ENCODE data around the gene RC3H2.
A peak's percentile ranks its signal among the peaks of the same experiment; 100 is the strongest.
"Not testable (repeated sequence)": the region's sequence is repeated elsewhere in the genome, so short reads cannot be mapped to it uniquely, and the experiment has no call there.

The RC3H2 gene

DNA sequence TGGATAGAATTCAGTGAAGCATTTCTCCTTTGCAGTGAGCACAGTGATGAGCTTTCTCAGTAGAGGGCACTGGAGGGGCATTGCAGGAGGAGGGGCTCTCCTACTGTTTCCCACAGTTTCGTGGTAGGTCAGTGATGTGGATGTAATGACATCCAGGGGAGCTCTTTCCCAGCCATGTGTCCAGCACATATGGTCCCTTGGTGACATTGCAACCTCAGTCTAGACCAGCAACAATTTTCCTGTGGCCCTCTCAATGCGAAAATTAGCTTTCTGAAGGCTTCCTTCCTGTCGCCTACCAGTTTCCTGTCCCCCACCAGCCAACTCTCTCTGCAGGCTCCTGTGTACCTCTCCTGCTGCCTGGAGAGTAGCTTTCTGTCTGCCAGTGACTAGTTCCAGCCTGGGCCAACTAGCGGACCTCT lies 69.8 kb downstream of the RC3H2 start:
- H3K27me3 ChIP-seq (ENCODE audit: insufficient read depth, low read depth, severe bottlenecking), result no peaks in the 10 kb centered on the region
- H3K27ac ChIP-seq, result no peak overlapping the region
- no peaks in the 10 kb centered on the region for H3K36me3 ChIP-seq
- TF ChIP-seq, protein P1, sequence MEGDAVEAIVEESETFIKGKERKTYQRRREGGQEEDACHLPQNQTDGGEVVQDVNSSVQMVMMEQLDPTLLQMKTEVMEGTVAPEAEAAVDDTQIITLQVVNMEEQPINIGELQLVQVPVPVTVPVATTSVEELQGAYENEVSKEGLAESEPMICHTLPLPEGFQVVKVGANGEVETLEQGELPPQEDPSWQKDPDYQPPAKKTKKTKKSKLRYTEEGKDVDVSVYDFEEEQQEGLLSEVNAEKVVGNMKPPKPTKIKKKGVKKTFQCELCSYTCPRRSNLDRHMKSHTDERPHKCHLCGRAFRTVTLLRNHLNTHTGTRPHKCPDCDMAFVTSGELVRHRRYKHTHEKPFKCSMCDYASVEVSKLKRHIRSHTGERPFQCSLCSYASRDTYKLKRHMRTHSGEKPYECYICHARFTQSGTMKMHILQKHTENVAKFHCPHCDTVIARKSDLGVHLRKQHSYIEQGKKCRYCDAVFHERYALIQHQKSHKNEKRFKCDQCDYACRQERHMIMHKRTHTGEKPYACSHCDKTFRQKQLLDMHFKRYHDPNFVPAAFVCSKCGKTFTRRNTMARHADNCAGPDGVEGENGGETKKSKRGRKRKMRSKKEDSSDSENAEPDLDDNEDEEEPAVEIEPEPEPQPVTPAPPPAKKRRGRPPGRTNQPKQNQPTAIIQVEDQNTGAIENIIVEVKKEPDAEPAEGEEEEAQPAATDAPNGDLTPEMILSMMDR (IDR thresholded peaks at IDR 0.05; ENCODE audit: low read depth, low read length), result peak; percentile 55; the same call in 1 of the 2 replicates
- no peaks in the 10 kb centered on the region for H3K9me3 ChIP-seq (ENCODE audit: severe bottlenecking)
- peak; percentile 37 for DNase-seq
- no peak overlapping the region for H3K4me3 ChIP-seq (ENCODE audit: low read depth, low read length)

DNA sequence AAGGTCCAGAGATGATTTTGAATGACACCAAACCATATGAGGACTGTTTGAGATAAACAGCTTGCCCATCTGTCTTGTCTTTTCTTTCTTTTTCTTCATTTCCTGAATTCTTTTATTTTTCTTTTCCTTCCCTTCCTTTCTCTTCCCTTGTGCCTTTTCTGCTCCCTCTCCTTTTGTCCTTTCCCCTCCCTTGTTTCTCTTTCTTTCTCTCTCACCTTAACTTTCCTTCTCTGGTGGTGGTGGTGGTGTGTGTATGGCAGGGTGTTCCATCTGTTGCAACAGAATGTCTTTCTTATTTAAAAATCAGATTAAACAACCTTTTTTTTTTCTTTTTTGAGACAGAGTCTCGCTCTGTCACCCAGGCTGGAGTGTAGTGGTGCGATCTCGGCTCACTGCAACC lies 73.0 kb downstream of the RC3H2 start:
- Histone ChIP-seq H3K4me3 (ENCODE audit: low read depth, low read length) (no peak overlapping the region), H3K27ac (no peak overlapping the region), H3K27me3 (ENCODE audit: insufficient read depth, low read depth, severe bottlenecking) (no peaks in the 10 kb centered on the region), H3K9me3 (ENCODE audit: severe bottlenecking) (no peaks in the 10 kb centered on the region), H3K36me3 (no peaks in the 10 kb centered on the region)
- DNase-seq, result no peak
- TF ChIP-seq, protein P1 (IDR thresholded peaks at IDR 0.05; ENCODE audit: low read depth, low read length), result no peak

DNA sequence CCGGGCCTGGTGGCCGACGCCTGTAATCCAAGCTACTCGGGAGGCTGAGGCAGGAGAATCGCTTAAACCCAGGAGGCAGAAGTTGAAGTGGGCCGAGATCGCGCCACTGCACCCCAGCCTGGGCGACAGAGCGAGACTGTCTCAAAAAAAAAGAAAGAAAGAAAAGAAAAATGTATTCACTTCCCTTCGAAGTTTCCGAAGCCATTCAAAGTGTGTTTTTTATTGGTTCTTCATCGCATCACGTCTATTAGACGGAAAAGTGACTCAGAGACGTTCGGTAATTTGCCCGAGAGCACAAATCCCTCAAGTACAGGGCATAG lies 76.2 kb downstream of the RC3H2 start:
- peak overlapping the region; percentile 85 for H3K4me3 ChIP-seq (ENCODE audit: low read depth, low read length)
- H3K27me3 ChIP-seq (ENCODE audit: insufficient read depth, low read depth, severe bottlenecking); DNase-seq; H3K9me3 ChIP-seq (ENCODE audit: severe bottlenecking): not testable (repeated sequence)
- peaks cover 29% of the 10 kb centered on the region for H3K36me3 ChIP-seq
- H3K27ac ChIP-seq, result peak overlapping the region; percentile 81

DNA sequence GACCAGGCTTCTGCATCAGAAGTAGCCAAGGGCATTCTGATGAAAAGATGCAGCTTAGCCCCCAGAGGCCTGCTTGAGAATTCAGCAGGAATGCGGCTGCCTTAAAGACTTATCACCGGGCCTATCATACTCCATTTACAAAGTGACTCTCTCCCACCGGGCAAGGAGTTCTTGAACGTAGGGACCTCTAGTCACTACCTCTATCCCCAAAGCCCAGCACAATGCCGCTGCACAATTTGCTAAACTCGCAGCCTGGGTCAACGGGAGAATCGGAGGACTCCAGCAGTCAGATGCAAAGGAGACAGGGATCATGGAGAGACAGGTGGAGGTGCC lies 77.4 kb downstream of the RC3H2 start:
- Histone ChIP-seq H3K9me3 (ENCODE audit: severe bottlenecking) (no peaks in the 10 kb centered on the region), H3K4me3 (ENCODE audit: low read depth, low read length) (peak overlapping the region; percentile 85), H3K36me3 (peaks cover 37% of the 10 kb centered on the region), H3K27me3 (ENCODE audit: insufficient read depth, low read depth, severe bottlenecking) (no peaks in the 10 kb centered on the region), H3K27ac (peak overlapping the region; percentile 81)
- DNase-seq, result no peak
- TF ChIP-seq, protein P1 (IDR thresholded peaks at IDR 0.05; ENCODE audit: low read depth, low read length), result no peak

DNA sequence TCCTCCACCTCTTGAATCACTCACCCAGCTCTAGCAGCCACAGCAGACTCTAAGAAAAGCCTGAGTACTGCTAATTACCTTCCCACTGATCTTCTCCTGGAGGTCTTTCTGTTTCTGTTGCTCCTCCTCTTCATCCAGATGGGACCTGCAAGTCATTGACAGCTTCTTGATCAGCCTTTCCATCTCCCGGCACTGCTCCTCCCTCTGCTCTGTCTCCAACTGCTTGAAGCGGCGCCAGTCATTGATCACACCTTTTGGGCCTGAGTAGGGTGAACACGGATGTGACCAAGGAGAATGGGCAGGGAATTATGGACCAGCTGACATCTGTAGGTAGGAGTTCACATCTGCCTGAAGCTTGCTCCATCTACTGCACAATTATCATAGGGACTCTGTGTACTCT lies 82.2 kb downstream of the RC3H2 start:
- TF ChIP-seq, protein P1 (IDR thresholded peaks at IDR 0.05; ENCODE audit: low read depth, low read length), result no peak
- H3K36me3 ChIP-seq, result peaks cover 60% of the 10 kb centered on the region
- no peak for DNase-seq
- no peaks in the 10 kb centered on the region for H3K9me3 ChIP-seq (ENCODE audit: severe bottlenecking)
- no peak overlapping the region for H3K4me3 ChIP-seq (ENCODE audit: low read depth, low read length)
- H3K27ac ChIP-seq, result no peak overlapping the region
- no peaks in the 10 kb centered on the region for H3K27me3 ChIP-seq (ENCODE audit: insufficient read depth, low read depth, severe bottlenecking)

DNA sequence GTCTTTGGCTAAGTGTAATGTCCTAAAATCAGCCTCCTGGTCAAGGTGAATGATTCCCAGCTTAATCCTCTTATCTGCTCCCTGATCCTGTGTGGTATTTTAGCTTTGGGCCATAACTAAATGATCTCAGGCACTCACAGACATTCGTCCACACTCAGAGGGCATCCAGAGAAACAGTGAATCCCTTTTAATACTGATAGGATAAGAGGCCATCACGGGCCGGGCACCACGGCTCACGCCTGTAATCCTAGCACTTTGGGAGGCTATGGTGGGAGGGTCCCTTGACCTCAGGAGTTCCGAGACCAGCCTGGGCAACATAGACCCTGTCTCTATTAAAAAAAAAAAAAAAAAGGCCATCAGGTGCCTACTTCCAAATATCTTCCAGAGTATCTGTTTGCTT lies 83.1 kb downstream of the RC3H2 start:
- DNase-seq, result peak; percentile 59
- TF ChIP-seq, protein P1 (IDR thresholded peaks at IDR 0.05; ENCODE audit: low read depth, low read length), result no peak
- H3K9me3 ChIP-seq (ENCODE audit: severe bottlenecking), result no peaks in the 10 kb centered on the region
- no peak overlapping the region for H3K27ac ChIP-seq
- H3K4me3 ChIP-seq (ENCODE audit: low read depth, low read length), result no peak overlapping the region
- H3K27me3 ChIP-seq (ENCODE audit: insufficient read depth, low read depth, severe bottlenecking), result no peaks in the 10 kb centered on the region
- H3K36me3 ChIP-seq, result peaks cover 66% of the 10 kb centered on the region

All from WERI-Rb-1 (cell line).